SJCRH30 (cell line): ENCODE measurements around the gene TRIM9. TPM values are rescaled to one million over a fixed set of nuclear protein-coding genes. Genes with fewer than 3 reads are reported as not detected.

ENCODE experiments used
- DNase-seq, 2 experiments: peaks; one replicate each; pipeline ENCODE4 v3.0.0-alpha.2; 2015 to 2020
- H3K27ac ChIP-seq: fragments of 250-450 bp; sonication (Bioruptor Pico); 2 replicates; pipeline ENCODE4 v1.5.1; 2020; ENCODE audit warnings: mild to moderate bottlenecking, moderate library complexity
- H3K27me3 ChIP-seq: fragments of 250-450 bp; sonication (Bioruptor Pico); 2 replicates; pipeline ENCODE4 v1.5.1; 2020; ENCODE audit warnings: mild to moderate bottlenecking, moderate library complexity
- H3K36me3 ChIP-seq: fragments of 250-450 bp; sonication (Bioruptor Pico); 2 replicates; pipeline ENCODE4 v1.5.1; 2020; ENCODE audit warnings: mild to moderate bottlenecking, moderate library complexity
- H3K4me1 ChIP-seq: fragments of 250-450 bp; sonication (Bioruptor Pico); 2 replicates; pipeline ENCODE4 v1.5.1; 2020; ENCODE audit warnings: mild to moderate bottlenecking, moderate library complexity
- H3K4me3 ChIP-seq: fragments of 250-450 bp; sonication (Bioruptor Pico); 2 replicates; pipeline ENCODE4 v1.5.1; 2020; ENCODE audit warnings: mild to moderate bottlenecking, moderate library complexity
- H3K9me3 ChIP-seq: fragments of 250-450 bp; sonication (Bioruptor Pico); replicated peaks from 2 replicates; pipeline ENCODE4 v1.5.1; 2020; ENCODE audit warnings: mild to moderate bottlenecking, moderate library complexity
- total RNA-seq: library from RNA; depleted of rRNA; stranded (reverse); fragments of >200 nt; shearing (Covaris generic); gene quantifications from 2 replicates; pipeline ENCODE4 v1.2.3, GENCODE V29; 2014; rRNA removed

TRIM9 gene
- total RNA-seq, 1 experiment from 2014 or later: 1.6 TPM

DNA sequence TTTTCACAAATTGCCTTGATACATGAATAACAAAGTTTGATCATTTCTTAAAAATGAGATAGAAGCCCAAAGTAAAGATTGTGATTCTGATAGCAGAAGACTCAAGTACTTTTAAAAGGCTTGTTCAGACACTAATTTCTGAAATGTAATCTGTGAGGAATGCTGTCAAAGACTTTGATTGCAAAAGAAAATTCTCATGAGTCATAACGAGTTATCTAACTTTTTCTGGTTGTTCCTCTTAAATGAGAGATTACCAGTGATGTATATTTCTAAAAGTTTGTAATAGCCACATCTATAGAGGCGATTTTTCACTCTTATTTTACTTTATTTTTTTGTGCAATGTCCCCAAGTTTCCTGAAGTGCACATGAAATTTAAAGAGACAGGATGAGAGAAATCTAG, 157.6 kb downstream of the TRIM9 start:
- no peaks in the 10 kb centered on the region for H3K27me3 ChIP-seq
- H3K4me3 ChIP-seq: no peak overlapping the region
- DNase-seq: no peak
- no peak overlapping the region for H3K27ac ChIP-seq
- H3K9me3 ChIP-seq: no peaks in the 10 kb centered on the region
- no peaks in the 10 kb centered on the region for H3K36me3 ChIP-seq
- no peaks in the 10 kb centered on the region for H3K4me1 ChIP-seq

DNA sequence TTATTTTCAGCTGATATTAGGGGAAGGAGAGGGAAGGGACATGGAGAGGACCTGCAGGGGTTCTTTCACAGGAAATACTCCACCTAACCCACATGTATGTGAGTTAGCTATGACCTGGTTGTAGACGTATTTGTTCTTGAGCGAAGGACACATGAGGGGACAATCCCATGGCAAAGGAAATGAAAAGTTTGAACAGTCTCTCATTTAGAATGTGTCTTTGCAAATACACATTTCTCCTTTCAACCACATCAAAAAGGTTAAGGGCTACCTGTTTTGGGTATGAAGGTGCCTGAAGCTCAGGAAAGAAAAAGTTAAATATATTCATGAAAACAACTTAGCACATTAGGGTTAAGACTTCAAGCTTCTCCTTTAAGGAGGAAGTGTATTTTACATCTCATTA, 158.0 kb downstream of the TRIM9 start:
- H3K27me3 ChIP-seq: no peaks in the 10 kb centered on the region
- no peaks in the 10 kb centered on the region for H3K9me3 ChIP-seq
- no peak overlapping the region for H3K27ac ChIP-seq
- no peak overlapping the region for H3K4me3 ChIP-seq
- H3K36me3 ChIP-seq: no peaks in the 10 kb centered on the region
- H3K4me1 ChIP-seq: no peaks in the 10 kb centered on the region
- no peak for DNase-seq

DNA sequence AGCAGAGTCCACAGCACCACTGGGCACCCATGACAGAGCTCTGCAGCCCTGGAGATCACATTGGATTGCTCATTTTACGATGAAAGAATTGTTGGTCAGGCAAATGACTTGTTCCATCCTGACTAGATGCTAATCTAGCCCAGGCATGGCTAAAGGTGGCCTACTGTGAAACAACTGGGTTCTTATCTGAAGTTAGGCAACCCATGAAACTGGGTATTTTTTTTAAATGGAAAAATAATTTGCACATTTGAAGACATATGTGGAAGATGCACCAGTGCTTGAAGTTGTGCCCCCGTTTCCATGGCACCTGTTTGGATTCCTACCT, 158.9 kb downstream of the TRIM9 start:
- H3K36me3 ChIP-seq: no peaks in the 10 kb centered on the region
- no peak overlapping the region for H3K4me3 ChIP-seq
- no peak for DNase-seq
- H3K27ac ChIP-seq: no peak overlapping the region
- no peaks in the 10 kb centered on the region for H3K4me1 ChIP-seq
- no peaks in the 10 kb centered on the region for H3K9me3 ChIP-seq
- no peaks in the 10 kb centered on the region for H3K27me3 ChIP-seq

DNA sequence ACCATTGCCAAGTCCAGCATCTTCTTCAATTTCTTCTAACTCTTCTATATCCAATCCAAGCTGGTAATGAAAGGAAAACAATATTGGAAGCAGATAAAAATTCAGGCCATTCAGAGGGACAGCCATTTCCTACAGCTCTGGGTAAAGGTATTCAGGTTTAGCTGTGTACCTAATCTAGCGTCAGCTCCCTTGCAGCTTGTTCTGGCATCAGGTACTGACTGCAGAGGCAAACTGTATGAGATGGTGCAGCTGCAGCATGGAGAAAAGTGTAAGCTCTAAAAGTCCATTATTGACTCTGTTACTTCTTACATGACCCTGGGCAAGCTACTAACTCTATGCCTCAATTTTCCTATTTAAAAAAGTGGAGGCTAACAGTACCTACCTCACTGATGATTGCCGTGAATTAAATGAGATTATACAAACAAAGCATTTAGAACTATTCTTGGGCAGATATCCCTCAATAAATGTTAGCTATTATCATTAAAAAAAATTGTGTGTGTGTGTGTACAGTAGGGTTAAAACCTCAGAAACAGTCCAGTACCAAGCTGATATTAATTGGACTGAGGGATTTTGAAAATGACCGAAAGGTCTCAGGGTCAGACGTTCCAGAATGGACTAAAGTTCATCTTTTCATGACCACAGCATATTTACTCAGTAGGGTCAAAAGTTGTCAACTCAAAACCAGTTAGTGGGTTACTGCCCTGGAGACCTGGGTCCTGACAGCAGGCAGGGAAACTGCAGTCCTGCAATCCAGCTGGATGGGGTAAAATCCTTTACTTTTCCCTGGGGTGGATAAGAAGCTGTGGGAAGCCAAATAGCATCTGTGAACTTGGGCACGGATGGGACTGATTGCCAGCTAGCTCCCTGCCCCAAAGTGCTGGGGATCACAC, 159.5 kb downstream of the TRIM9 start:
- DNase-seq: no peak

DNA sequence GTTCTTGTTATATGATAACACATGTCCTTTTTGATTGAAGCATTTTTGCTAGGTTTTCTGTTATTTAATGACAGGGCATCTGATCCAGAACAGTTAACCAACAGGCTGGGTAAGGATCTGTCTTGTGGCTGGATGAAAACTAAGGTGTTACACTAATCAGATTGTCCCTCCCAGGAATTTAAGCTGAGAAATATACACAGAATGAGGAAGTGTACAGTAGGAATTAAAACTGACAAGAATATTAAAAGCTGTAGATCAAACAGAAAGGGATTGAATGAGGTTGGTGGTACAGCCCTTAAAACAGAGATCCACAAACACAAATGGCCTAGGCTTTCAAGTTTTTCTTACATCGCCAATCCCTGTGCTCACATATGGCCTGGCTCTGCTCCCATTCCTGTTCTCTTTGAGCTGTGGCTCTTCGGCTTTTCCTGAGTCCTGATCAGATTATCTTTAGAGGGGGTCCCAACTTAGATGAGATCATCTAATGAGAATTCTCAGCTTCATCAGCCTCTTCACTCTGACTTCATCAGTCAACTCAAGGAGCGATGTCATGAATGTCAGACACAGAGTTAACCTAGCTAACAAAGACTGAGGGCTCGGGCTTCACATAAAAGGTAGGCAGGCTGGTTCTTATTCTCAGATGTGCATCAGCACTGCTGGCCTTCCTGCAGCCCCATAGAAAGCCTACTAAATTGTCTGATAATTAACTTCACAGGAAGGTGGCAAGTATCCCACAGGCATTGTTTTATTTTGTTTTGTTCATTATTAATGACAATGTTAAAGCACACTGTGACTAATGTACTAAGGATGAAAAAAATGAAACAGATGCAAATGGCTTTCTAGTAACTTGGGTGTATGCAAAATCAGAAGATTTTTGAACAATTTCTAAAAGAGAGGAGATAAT, 162.1 kb downstream of the TRIM9 start:
- Histone ChIP-seq H3K4me3 (no peak overlapping the region), H3K27ac (no peak overlapping the region), H3K27me3 (no peaks in the 10 kb centered on the region), H3K9me3 (no peaks in the 10 kb centered on the region), H3K4me1 (no peaks in the 10 kb centered on the region), H3K36me3 (no peaks in the 10 kb centered on the region)
- no peak for DNase-seq

More for the DNA sequence above, 159.5 kb downstream of the TRIM9 start:
- Histone ChIP-seq H3K27me3 (no peaks in the 10 kb centered on the region), H3K9me3 (no peaks in the 10 kb centered on the region), H3K36me3 (no peaks in the 10 kb centered on the region), H3K4me3 (no peak overlapping the region), H3K27ac (no peak overlapping the region), H3K4me1 (no peaks in the 10 kb centered on the region)

DNA sequence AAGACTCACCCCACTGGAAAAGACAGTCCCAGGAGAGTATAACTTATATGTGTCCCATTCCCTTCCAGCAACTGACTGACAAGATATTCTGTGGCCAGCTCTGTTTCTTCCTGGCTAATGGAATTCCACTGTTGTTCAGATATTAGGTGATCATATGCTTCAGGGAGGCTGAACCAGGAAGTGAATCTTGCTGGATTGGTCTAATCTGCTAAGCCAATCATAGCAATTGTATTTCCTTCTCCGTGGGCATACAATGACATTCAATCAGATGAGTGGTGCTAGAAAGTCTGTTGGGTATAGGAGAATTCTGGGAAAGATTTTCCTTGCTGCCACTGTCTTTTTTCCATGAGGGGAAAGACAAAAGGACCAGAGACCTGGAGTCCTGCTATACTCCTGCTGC, 162.7 kb downstream of the TRIM9 start:
- Histone ChIP-seq H3K36me3 (no peaks in the 10 kb centered on the region), H3K4me3 (no peak overlapping the region), H3K4me1 (no peaks in the 10 kb centered on the region), H3K27me3 (no peaks in the 10 kb centered on the region), H3K27ac (no peak overlapping the region), H3K9me3 (no peaks in the 10 kb centered on the region)
- no peak for DNase-seq

DNA sequence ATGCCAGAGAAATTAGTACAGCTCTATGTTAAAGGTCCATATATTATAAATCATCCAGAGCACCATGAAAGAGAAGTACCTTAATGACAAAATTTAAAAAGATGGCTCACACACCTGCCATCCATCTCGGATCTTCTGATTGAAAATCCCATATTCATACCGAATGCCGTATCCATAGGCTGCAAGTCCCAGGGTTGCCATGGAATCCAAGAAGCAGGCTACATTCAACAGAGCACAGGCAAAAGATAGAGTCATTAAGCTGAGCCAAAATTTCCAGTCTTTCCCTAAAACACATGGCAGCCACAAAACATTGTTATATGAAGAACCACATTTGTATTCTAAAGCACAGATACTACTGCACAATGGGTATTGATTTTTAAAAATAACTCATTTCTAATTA, 163.3 kb downstream of the TRIM9 start:
- Histone ChIP-seq H3K27ac (no peak overlapping the region), H3K4me3 (no peak overlapping the region), H3K27me3 (no peaks in the 10 kb centered on the region), H3K9me3 (no peaks in the 10 kb centered on the region), H3K4me1 (no peaks in the 10 kb centered on the region), H3K36me3 (no peaks in the 10 kb centered on the region)
- no peak for DNase-seq

DNA sequence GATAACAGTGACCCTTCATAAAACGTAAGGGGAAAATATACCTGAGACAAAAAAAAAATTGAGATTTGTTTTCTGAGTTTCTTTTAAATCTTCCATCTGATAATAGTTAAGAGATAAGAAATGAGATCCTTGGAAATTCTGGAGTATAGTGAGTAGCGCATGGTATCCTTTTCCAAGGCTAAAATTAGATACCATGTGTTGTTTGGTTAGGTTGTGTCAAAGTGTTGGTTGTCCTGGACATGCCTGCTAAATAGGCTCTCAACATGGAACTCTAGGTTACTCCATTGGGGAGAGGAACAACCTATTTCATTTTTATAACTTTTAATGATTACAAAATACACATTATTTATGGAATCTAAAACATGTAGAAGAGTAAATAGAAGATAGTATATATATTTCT, 165.4 kb downstream of the TRIM9 start:
- no peak for DNase-seq
- H3K4me1 ChIP-seq: no peaks in the 10 kb centered on the region

DNA sequence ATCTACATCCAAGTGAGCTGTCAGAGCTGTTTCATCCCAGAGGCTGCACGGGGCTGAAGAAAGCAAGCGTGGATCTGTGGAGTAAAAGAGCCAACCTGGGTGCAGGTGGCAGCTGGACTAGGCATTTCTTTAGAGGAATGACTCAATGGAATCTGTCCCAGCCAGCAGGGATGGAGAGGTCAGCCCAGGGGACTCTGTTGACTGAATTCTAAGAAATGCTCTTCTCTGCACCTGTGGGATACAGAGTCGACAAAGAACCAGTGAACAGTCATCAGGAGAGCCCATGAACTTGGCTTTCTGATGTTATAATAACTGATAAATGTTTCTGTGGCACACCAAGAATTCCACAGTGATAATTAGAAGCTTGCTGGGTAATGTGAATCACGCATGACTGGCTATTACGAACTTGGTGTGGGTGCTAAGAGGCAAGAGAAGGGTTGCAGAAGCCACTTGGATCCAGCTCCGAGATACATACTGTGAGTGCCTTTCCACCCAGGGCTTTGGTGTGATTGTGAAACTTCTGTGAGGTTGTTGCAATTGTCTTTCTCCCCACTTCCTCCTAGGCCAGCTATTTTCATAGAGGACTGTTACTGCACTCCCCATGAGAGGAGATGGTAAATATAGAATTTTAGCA, 166.8 kb downstream of the TRIM9 start:
- no peak overlapping the region for H3K27ac ChIP-seq
- no peaks in the 10 kb centered on the region for H3K36me3 ChIP-seq
- peaks cover 3% of the 10 kb centered on the region; the same call in 1 of the 2 replicates for H3K4me1 ChIP-seq
- H3K4me3 ChIP-seq: no peak overlapping the region
- H3K9me3 ChIP-seq: no peaks in the 10 kb centered on the region
- no peak for DNase-seq
- H3K27me3 ChIP-seq: no peaks in the 10 kb centered on the region

More for the DNA sequence above, 165.4 kb downstream of the TRIM9 start:
- Histone ChIP-seq H3K9me3 (no peaks in the 10 kb centered on the region), H3K27ac (no peak overlapping the region), H3K27me3 (no peaks in the 10 kb centered on the region), H3K4me3 (no peak overlapping the region), H3K36me3 (no peaks in the 10 kb centered on the region)

DNA sequence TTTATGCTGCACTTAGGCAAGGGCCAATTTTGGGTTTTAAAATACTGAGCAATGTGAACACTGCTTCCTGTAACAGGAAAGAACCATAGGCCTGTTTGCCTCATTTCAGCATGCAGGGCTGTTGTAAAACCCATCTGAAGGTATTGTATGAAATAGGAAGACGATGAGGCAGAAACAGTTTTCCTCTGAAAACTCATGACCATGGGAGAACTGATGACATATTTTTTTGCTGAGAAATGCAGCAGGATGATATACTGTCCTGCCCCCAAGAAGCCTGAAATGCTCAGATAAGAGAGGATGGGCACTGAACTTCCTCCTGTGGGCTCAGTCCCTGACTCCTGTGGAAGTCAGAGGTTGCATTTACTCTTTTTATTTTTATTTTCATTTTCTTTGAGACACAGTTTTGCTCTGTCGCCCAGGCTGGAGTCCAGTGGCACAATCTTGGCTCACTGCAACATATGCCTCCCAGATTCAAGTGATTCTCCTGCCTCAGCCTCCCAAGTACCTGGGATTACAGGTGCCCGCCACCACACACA, 168.0 kb downstream of the TRIM9 start:
- no peaks in the 10 kb centered on the region for H3K27me3 ChIP-seq
- H3K4me1 ChIP-seq: peaks cover 3% of the 10 kb centered on the region; the same call in 1 of the 2 replicates
- H3K36me3 ChIP-seq: no peaks in the 10 kb centered on the region
- H3K4me3 ChIP-seq: no peak overlapping the region
- H3K9me3 ChIP-seq: no peaks in the 10 kb centered on the region
- no peak for DNase-seq
- H3K27ac ChIP-seq: no peak overlapping the region

Other genes starting within 250 kb of the TRIM9 start
- gene ABHD12B, start 223.1 kb downstream of the TRIM9 start, total RNA-seq: not detected in 2 replicates
- gene PYGL, start 150.6 kb downstream of the TRIM9 start, total RNA-seq: 5.0 and 5.2 TPM in 2 replicates
- 42.8 and 47.7 TPM in 2 replicates for gene TMX1, start 145.1 kb upstream of the TRIM9 start, total RNA-seq